ENCODE results near the gene KDM4B. TPM values are rescaled to one million over a fixed set of nuclear protein-coding genes. Genes with fewer than 3 reads are reported as not detected.

The KDM4B gene
- total and polyA plus RNA-seq, 2 donors (not counting 1 experiment from before 2014, with no cell fraction given) = 75.5 to 205 TPM

GRCh38 chr19:5092481-5092843 lies 123.5 kb downstream of the KDM4B start:
- no peak for ATAC-seq (ENCODE audit: low read depth)
- Mint-ChIP-seq H3K27ac (no peak overlapping the region), H3K27me3 (no peaks in the 10 kb centered on the region), H3K9me3 (ENCODE audit: insufficient read depth) (no peaks in the 10 kb centered on the region), H3K4me3 (no peak overlapping the region), H3K4me1 (peaks cover 5% of the 10 kb centered on the region)
- intact Hi-C loops (cut with micrococcal nuclease) = no loop called here
- Histone ChIP-seq H3K79me2 (ENCODE audit: control insufficient read depth, insufficient read depth, low read length) (peaks cover 3% of the 10 kb centered on the region), H3K4me2 (replicated peaks; ENCODE audit: low read depth, low read length, poor library complexity, severe bottlenecking) (no peak overlapping the region), H3K27ac (ENCODE audit: low read length in 2 of 2) (no peak overlapping the region), H3K9ac (ENCODE audit: low read length) (no peak overlapping the region), H3K36me3 (replicated peaks in 1 of 2; ENCODE audit: control extremely low read depth in 1 of 2, control insufficient read depth in 1 of 2, extremely low read depth in 1 of 2, insufficient read depth in 2 of 2, low read length in 1 of 2) (peaks cover 1 to 11% of the 10 kb centered on the region in 2 experiments), H3K4me3 (ENCODE audit: control extremely low read depth in 1 of 5, extremely low read depth in 1 of 5, insufficient read depth in 1 of 5, low read depth in 2 of 5, low read length in 4 of 5) (no peak overlapping the region), H4K20me1 (ENCODE audit: control insufficient read depth, insufficient read depth, low read length, poor library complexity, severe bottlenecking) (peaks cover 11% of the 10 kb centered on the region), H2AFZ (ENCODE audit: insufficient read depth, low read depth, low read length, poor library complexity, severe bottlenecking) (no peak overlapping the region), H3K27me3 (replicated peaks in 1 of 4; ENCODE audit: control extremely low read depth in 1 of 4, control insufficient read depth in 3 of 4, insufficient read depth in 4 of 4, low read length in 3 of 4) (no peaks in the 10 kb centered on the region), H3K9me3 (ENCODE audit: control extremely low read depth in 1 of 3, control insufficient read depth in 2 of 3, insufficient read depth in 1 of 3, low read length in 2 of 3) (peaks cover 0 to 7% (median 0%) of the 10 kb centered on the region in 3 donors), H3K4me1 (ENCODE audit: control insufficient read depth in 2 of 2, insufficient read depth in 2 of 2, low read length in 2 of 2) (no peaks in the 10 kb centered on the region)
- ChIA-PET CTCF (no interaction called here), POLR2A (interaction anchor here (0.7 kb wide), 1 partner anchor 368 kb away, joined by 3 read pairs; no protein-coding TSS in a partner anchor)
- 98% methylated on average over 13 of the region's 14 CpGs for WGBS (ENCODE audit: insufficient coverage)
- TF ChIP-seq, protein P1, sequence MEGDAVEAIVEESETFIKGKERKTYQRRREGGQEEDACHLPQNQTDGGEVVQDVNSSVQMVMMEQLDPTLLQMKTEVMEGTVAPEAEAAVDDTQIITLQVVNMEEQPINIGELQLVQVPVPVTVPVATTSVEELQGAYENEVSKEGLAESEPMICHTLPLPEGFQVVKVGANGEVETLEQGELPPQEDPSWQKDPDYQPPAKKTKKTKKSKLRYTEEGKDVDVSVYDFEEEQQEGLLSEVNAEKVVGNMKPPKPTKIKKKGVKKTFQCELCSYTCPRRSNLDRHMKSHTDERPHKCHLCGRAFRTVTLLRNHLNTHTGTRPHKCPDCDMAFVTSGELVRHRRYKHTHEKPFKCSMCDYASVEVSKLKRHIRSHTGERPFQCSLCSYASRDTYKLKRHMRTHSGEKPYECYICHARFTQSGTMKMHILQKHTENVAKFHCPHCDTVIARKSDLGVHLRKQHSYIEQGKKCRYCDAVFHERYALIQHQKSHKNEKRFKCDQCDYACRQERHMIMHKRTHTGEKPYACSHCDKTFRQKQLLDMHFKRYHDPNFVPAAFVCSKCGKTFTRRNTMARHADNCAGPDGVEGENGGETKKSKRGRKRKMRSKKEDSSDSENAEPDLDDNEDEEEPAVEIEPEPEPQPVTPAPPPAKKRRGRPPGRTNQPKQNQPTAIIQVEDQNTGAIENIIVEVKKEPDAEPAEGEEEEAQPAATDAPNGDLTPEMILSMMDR (IDR thresholded peaks at IDR 0.05) = no peak
- no peak for TF ChIP-seq EZH2 (IDR thresholded peaks at IDR 0.05; ENCODE audit: borderline replicate concordance, insufficient read depth, low read depth, low read length, poor library complexity, severe bottlenecking)
- DNase-seq = no peak

- no peaks in the 10 kb centered on the region for H3K27me3 Mint-ChIP-seq
- no peak overlapping the region for H3K4me3 ChIP-seq (ENCODE audit: control extremely low read depth in 1 of 5, extremely low read depth in 1 of 5, insufficient read depth in 1 of 5, low read depth in 2 of 5, low read length in 4 of 5)
- ATAC-seq (ENCODE audit: low read depth) (no peak), DNase-seq (no peak)
- peaks cover 19% of the 10 kb centered on the region for H4K20me1 ChIP-seq (ENCODE audit: control insufficient read depth, insufficient read depth, low read length, poor library complexity, severe bottlenecking)
- ChIA-PET CTCF (no interaction called here), POLR2A (no interaction called here)
- H3K4me1 Mint-ChIP-seq = peaks cover 5% of the 10 kb centered on the region
- H3K27me3 ChIP-seq (replicated peaks in 1 of 4; ENCODE audit: control extremely low read depth in 1 of 4, control insufficient read depth in 3 of 4, insufficient read depth in 4 of 4, low read length in 3 of 4) = no peaks in the 10 kb centered on the region
- intact Hi-C loops (cut with micrococcal nuclease) = no loop called here
- no peak overlapping the region for H2AFZ ChIP-seq (ENCODE audit: insufficient read depth, low read depth, low read length, poor library complexity, severe bottlenecking)
- H3K4me1 ChIP-seq (ENCODE audit: control insufficient read depth in 2 of 2, insufficient read depth in 2 of 2, low read length in 2 of 2) = no peaks in the 10 kb centered on the region
- no peak overlapping the region for H3K9ac ChIP-seq (ENCODE audit: low read length)
- no peak overlapping the region for H3K27ac ChIP-seq (ENCODE audit: low read length in 2 of 2)
- no peak overlapping the region for H3K4me2 ChIP-seq (replicated peaks; ENCODE audit: low read depth, low read length, poor library complexity, severe bottlenecking)
- WGBS (ENCODE audit: insufficient coverage) = 99% methylated on average over 26 of the region's 31 CpGs
- no peak overlapping the region for H3K4me3 Mint-ChIP-seq
- H3K9me3 ChIP-seq (ENCODE audit: control extremely low read depth in 1 of 3, control insufficient read depth in 2 of 3, insufficient read depth in 1 of 3, low read length in 2 of 3) = peaks cover 0 to 17% (median 3%) of the 10 kb centered on the region in 3 donors
- H3K79me2 ChIP-seq (ENCODE audit: control insufficient read depth, insufficient read depth, low read length) = peaks cover 6% of the 10 kb centered on the region
- peak overlapping the region; percentile 32 for H3K27ac Mint-ChIP-seq
- H3K9me3 Mint-ChIP-seq (ENCODE audit: insufficient read depth) = no peaks in the 10 kb centered on the region
- H3K36me3 ChIP-seq (replicated peaks in 1 of 2; ENCODE audit: control extremely low read depth in 1 of 2, control insufficient read depth in 1 of 2, extremely low read depth in 1 of 2, insufficient read depth in 2 of 2, low read length in 1 of 2) = peaks cover 1 to 15% of the 10 kb centered on the region in 2 experiments
- no peak for TF ChIP-seq EZH2 (IDR thresholded peaks at IDR 0.05; ENCODE audit: borderline replicate concordance, insufficient read depth, low read depth, low read length, poor library complexity, severe bottlenecking)
- TF ChIP-seq, protein P1 (IDR thresholded peaks at IDR 0.05) = no peak
These were observed 124.5 kb downstream of the KDM4B start for GRCh38 chr19:5093297-5093928.

Measured in B cell (primary cell).